ENCODE data around the gene DPYSL5.
"Not testable (repeated sequence)": the region's sequence is repeated elsewhere in the genome, so short reads cannot be mapped to it uniquely, and the experiment has no call there.

DPYSL5 gene

DNA sequence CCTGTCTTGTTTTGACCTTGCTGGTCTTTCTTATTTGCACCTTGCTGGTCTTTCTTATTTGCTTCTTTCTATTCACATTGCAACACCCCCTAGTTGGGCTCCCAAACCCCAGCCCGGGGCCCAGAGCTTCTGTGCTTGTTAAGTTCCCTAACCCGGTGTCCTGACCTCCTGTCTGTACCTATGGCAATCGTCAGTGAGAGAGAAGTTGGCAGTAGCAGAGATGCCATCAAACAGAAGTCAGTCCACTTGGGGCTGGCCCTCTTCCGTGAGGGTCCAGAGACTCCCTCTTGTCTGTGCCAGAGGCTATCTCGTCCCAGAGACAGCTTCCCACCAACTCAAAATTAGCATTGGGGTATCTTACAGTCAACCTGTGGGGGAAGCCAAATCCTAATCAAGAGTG is 55.7 kb downstream of the DPYSL5 start:
- DNase-seq (ENCODE audit: low read depth): no peak

- DNase-seq (ENCODE audit: low read depth): no peak
Observed at GRCh38 chr2:26904839-26905238, 56.9 kb downstream of the DPYSL5 start.

DNA sequence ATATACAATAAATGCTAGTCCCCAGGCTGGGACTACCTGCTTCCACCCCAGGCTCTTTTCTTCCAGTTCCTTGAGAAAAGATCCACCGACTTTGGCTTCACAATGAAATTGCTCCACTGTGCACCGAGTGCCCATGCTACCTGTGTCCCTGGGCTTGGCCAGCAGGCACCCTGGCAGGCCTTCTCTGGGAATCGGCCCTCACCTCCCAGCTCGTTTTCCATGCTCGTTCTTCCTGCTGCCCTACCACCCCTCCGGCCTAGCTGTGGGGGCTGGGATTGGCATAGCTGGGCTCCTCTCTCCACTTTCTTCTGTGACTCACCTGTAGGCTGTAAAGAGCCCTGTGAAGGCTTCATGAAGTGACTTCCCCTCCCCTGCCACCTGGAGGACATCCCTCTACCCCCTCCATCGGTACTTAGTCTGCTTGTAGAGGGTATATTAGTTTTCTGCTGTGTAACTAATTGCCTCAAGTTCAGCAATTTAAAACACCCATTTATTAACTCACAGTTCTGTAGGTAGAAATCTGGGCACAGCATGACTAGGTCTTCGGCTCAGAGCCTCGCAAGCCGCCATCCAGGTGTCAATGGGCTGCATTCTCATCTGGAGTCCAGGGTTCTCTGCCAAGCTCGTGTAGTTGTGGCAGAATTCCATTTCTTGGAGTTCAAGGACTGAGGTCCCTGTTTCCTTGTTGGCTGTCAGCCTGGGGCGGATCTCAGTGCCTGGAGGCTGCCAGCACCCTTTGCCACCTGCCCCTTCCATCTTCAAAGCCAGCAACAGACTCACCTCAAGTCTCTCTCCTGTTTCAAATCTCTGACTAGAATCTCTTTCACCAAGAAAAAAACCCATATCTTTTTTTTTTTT is 57.6 kb downstream of the DPYSL5 start:
- DNase-seq (ENCODE audit: low read depth): no peak

- DNase-seq (ENCODE audit: low read depth): no peak
Observed at GRCh38 chr2:26907416-26907815, 59.5 kb downstream of the DPYSL5 start.

DNA sequence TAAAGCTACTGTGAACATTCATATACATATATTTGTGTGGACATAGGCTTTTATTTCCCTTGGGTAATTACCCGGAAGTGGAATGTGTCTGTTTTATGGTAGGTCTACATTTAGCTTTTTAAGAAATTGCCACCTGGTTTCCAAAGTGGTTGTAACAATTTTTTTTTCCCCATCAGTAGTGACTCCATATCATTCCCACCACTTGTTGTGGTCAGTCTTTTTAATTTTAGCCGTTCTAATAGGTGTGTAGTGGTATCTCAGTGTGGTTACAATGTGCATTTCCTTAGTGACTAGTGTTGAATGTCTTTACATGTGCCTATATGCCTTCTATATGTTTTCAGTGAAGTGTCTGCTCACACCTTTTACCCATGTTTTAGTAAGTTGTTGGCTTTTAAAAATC is 62.2 kb downstream of the DPYSL5 start:
- DNase-seq (ENCODE audit: low read depth): no peak

DNA sequence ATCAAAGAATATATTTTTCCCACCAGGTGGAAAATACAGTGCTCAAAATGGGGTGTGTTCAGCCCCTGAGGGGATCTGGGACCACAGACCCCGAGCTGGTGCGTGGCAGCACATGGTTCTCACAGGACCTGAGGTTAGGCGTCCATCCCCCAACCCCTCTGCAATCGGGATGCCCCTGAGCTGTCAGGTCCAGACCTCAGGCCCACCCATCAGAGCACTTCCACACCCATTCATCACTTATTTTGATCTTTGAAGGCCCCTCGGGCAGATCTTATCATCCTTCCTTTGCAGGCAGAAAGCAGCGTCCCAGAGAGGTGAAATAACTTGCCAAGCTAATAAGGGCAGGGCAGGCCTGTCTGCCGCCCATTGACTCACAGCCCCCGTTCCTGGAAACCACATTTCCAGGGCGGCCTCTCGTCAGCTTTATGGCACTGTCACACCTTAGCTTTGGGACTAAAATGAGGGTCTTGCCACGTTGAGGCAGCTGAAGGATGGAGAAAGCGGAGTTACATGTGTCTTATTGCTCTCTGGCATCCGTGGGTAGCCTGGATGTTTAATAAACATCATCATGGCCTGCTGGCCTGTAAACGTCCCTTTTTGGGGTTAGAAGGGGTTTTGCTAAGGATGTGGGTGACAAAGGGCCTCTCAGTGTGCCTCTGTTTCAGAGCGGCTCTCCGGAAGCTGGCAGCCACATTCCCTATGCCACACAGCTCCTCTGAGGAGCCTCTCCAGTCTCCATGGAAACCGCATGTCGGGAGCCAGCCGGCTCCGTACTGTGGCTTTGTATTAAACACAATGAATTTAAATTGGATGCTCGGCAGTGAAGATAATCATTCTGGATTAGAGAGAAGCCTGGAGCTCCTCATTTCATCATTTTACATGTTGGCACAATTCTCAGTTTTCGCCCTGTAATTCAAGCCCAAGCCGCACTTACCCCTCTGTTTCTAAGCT is 64.3 kb downstream of the DPYSL5 start:
- DNase-seq (ENCODE audit: low read depth): no peak

DNA sequence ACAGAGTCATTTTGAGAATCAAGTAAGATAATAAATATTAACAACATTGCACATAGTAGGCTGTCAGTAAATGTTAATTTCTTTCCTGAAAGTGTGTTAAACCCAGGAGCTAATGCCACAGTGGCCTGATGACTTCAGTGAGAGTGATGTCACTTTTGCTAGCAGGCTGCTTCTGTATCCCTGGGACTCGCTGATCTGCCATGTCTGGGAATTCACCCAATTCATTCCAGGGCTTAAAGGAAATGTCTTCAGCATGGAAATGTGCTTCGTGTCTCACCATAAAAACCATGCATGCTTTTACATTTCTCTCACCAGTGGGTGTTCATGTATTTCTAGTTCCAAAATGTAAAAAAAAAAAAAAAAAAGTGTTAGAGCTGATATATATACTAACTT is 65.7 kb downstream of the DPYSL5 start:
- no peak for DNase-seq (ENCODE audit: low read depth)

- no peak for DNase-seq (ENCODE audit: low read depth)
Observed at GRCh38 chr2:26913999-26914658, 66.2 kb downstream of the DPYSL5 start.

DNA sequence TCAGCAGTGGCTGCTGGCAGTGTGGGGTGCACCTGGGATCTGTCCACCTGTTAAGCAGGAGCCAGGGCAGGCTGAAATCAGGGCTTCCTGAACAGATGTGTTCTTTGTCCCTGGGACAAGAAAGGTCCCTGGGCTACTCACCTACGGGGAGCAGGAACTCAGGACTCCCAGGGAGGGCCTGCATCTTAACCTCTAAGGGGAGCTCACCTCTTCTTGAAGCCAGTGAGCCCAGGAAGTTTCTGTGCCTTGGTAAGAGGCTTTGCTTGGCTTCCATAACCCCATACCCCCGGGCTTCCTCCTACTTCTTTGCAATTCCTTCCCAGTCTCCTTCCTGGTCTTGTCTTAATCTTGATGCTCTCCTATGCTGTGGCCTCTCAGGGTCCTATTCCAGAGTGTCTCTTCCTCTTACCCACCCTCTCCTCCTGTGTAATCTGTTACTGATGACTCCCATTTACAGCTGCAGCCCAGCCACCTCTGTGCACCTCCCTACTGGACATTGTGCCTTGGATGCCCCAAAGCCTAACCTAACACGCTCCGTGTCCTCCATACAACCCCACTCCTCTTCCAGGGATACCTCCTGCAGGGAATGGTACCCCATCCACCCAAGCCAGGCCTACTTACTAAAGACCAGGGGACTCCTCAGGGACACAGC is 66.9 kb downstream of the DPYSL5 start:
- DNase-seq (ENCODE audit: low read depth): no peak

GRCh38 chr2:26915316-26915715 is 67.4 kb downstream of the DPYSL5 start:
- no peak for DNase-seq (ENCODE audit: low read depth)

GRCh38 chr2:26916128-26916692 is 68.3 kb downstream of the DPYSL5 start:
- no peak for DNase-seq (ENCODE audit: low read depth)

GRCh38 chr2:26917135-26917836 is 69.4 kb downstream of the DPYSL5 start:
- no peak for DNase-seq (ENCODE audit: low read depth)

DNA sequence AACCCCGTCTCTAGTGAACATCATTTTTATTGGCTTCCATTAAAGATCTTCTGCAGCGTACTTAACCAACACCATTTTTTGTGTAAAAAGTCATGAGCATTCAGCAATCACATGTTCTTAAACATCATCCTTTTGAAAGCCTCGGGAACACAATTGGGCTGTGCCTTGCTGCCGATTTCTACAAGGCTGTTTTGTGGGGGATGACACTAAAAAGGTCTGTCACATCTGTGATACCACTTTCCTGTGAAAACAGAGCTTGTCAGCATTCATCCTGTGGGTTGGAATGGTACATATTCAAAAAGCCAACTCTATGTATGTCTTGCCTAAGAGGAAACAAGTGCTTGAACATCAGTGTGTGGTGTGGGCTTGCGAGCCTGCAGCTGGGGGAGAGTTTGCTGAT is 73.4 kb downstream of the DPYSL5 start:
- no peak for DNase-seq (ENCODE audit: low read depth)

DNA sequence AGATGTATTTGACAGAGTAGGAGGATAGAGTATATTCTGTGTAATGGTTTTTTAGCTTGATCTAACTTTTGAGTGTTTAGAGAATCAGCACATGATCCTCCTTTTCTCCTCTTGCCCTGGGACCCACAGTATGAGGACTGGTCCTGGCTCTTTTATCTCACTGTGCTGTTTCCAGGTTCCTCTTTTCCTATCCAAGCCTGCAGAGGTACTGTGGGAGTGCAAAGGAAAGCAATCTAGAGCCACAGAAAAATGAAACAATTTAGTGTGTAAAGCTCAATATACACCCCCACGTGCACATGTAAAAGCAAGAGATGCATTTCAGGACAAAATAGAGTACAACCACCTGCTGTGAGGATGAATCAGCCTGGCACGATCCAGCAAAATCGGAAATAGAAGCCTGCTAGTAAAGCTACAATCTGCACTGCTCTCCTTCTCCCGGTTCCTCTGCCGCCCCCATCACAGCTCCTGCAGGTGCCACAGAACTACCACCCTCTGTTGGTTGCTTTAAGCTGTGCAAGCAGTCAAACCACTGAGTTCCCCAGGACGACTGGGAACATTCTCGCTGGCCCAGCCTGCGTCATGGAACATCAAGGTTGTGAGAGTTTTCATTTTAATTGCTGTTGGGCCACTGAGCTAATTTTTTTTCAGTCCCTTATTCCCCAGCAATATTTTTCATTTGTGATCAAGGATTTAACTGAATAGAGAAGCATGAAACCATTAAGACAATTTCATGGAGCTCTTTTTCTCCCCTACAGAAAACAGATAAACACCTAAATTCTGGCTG is 74.7 kb downstream of the DPYSL5 start:
- DNase-seq (ENCODE audit: low read depth): no peak

- DNase-seq (ENCODE audit: low read depth): not testable (repeated sequence)
Observed at GRCh38 chr2:26923189-26923466, 75.2 kb downstream of the DPYSL5 start.

- no peak for DNase-seq (ENCODE audit: low read depth)
Observed at GRCh38 chr2:26924731-26925099, 76.8 kb downstream of the DPYSL5 start.

GRCh38 chr2:26925100-26925791 is 77.3 kb downstream of the DPYSL5 start:
- no peak for DNase-seq (ENCODE audit: low read depth)

DNA sequence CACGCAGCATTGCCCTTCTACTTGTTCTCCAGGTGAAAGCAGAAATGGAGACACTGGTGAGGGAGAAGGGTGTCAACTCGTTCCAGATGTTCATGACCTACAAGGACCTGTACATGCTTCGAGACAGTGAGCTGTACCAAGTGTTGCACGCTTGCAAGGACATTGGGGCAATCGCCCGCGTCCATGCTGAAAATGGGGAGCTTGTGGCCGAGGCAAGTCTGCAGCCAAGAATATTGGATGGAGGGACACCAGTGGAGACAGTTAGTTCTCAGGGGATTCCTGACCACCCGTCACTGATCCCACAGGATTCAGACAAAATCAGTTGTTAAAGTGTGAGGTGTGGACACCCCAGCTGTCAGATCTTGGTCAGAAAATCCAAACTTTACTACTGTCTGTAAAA is 79.3 kb downstream of the DPYSL5 start:
- no peak for DNase-seq (ENCODE audit: low read depth)

GRCh38 chr2:26932974-26933373 is 85.0 kb downstream of the DPYSL5 start:
- no peak for DNase-seq (ENCODE audit: low read depth)

Measured in HS-27A (cell line).